GM18858 (cell line): Measurements from ENCODE around the gene IL1RAPL1.

Source experiments
- ATAC-seq: cut with Tn5 transposase; IDR thresholded peaks from one replicate; pipeline ENCODE4 v1.9.1; 2021; ENCODE audit not compliant: unreplicated experiment

Gene IL1RAPL1

GRCh38 chrX:29604381-29604780, 1017.1 kb downstream of the IL1RAPL1 start:
- no peak for ATAC-seq

GRCh38 chrX:29617276-29617675, 1030.0 kb downstream of the IL1RAPL1 start:
- no peak for ATAC-seq

- no peak for ATAC-seq
Observed at GRCh38 chrX:29617725-29618124, 1030.5 kb downstream of the IL1RAPL1 start.

- ATAC-seq: no peak
Observed at GRCh38 chrX:29627833-29628232, 1040.6 kb downstream of the IL1RAPL1 start.

GRCh38 chrX:29634516-29634915, 1047.3 kb downstream of the IL1RAPL1 start:
- ATAC-seq: no peak

GRCh38 chrX:29636331-29636730, 1049.1 kb downstream of the IL1RAPL1 start:
- ATAC-seq: no peak

GRCh38 chrX:29640106-29640505, 1052.9 kb downstream of the IL1RAPL1 start:
- ATAC-seq: no peak

GRCh38 chrX:29641461-29641860, 1054.2 kb downstream of the IL1RAPL1 start:
- no peak for ATAC-seq

- no peak for ATAC-seq
Observed at GRCh38 chrX:29643181-29643580, 1055.9 kb downstream of the IL1RAPL1 start.

GRCh38 chrX:29648161-29648560, 1060.9 kb downstream of the IL1RAPL1 start:
- no peak for ATAC-seq

- ATAC-seq: no peak
Observed at GRCh38 chrX:29652484-29652883, 1065.2 kb downstream of the IL1RAPL1 start.

- no peak for ATAC-seq
Observed at GRCh38 chrX:29653721-29654120, 1066.5 kb downstream of the IL1RAPL1 start.

- no peak for ATAC-seq
Observed at GRCh38 chrX:29659911-29660310, 1072.7 kb downstream of the IL1RAPL1 start.

GRCh38 chrX:29661290-29661689, 1074.0 kb downstream of the IL1RAPL1 start:
- ATAC-seq: no peak

GRCh38 chrX:29662101-29662500, 1074.9 kb downstream of the IL1RAPL1 start:
- no peak for ATAC-seq

- ATAC-seq: peak; percentile 71
Observed at GRCh38 chrX:29662759-29663503, 1075.7 kb downstream of the IL1RAPL1 start.

GRCh38 chrX:29665532-29665931, 1078.3 kb downstream of the IL1RAPL1 start:
- no peak for ATAC-seq

- ATAC-seq: no peak
Observed at GRCh38 chrX:29666366-29666765, 1079.1 kb downstream of the IL1RAPL1 start.

- ATAC-seq: no peak
Observed at GRCh38 chrX:29671421-29671820, 1084.2 kb downstream of the IL1RAPL1 start.

- no peak for ATAC-seq
Observed at GRCh38 chrX:29687687-29688086, 1100.4 kb downstream of the IL1RAPL1 start.

- ATAC-seq: no peak
Observed at GRCh38 chrX:29690061-29690460, 1102.8 kb downstream of the IL1RAPL1 start.

- no peak for ATAC-seq
Observed at GRCh38 chrX:29691044-29691443, 1103.8 kb downstream of the IL1RAPL1 start.

GRCh38 chrX:29693912-29694311, 1106.7 kb downstream of the IL1RAPL1 start:
- no peak for ATAC-seq
